Measurements from ENCODE around the gene STAT6. TPM values are rescaled to one million over a fixed set of nuclear protein-coding genes. Genes with fewer than 3 reads are reported as not detected.

Gene STAT6
- polyA plus RNA-seq, 1 donor (not counting 4 experiments of a cell fraction or from before 2014, with no cell fraction given): 113 TPM

GRCh38 chr12:57087691-57088353, 23.3 kb downstream of the STAT6 start:
- no peak for FAIRE-seq
- H3K9me1 ChIP-seq (ENCODE audit: control insufficient read depth, extremely low read depth, insufficient read depth, low read length): no peaks in the 10 kb centered on the region
- dilution Hi-C loops (cut with MboI; ENCODE audit: extremely low pct_ligation_motif_present, low sequenced_read_pairs): no loop called here
- peak overlapping the region; percentile 90 for H3K27ac ChIP-seq (ENCODE audit: control insufficient read depth, insufficient read depth, low read length)
- no peak for DNase-seq (ENCODE audit: low read depth, low spot score)
- H3K4me2 ChIP-seq (ENCODE audit: control insufficient read depth, extremely low read depth, insufficient read depth, low read depth, low read length): peak overlapping the region; percentile 87
- peak overlapping the region; percentile 49 for H2AFZ ChIP-seq (ENCODE audit: control insufficient read depth, low read length)
- H3K4me3 ChIP-seq (ENCODE audit: control insufficient read depth in 2 of 3, extremely low read depth in 1 of 3, insufficient read depth in 2 of 3, low read depth in 1 of 3, low read length in 3 of 3): peak overlapping the region; percentile 55 to 82 (median 72)
- H3K9me3 ChIP-seq (ENCODE audit: control insufficient read depth, low read depth, low read length): no peaks in the 10 kb centered on the region
- H3K9ac ChIP-seq (ENCODE audit: control insufficient read depth, extremely low read depth, insufficient read depth, low read length): peak overlapping the region; percentile 90
- no peaks in the 10 kb centered on the region for H3K27me3 ChIP-seq (ENCODE audit: control insufficient read depth, extremely low read depth, insufficient read depth, low read length)
- peaks cover 18% of the 10 kb centered on the region for H3K79me2 ChIP-seq (ENCODE audit: control insufficient read depth, insufficient read depth, low read length)
- peaks cover 5 to 9% of the 10 kb centered on the region in 2 experiments for H3K36me3 ChIP-seq (ENCODE audit: control insufficient read depth in 2 of 2, extremely low read depth in 1 of 2, insufficient read depth in 2 of 2, low read length in 2 of 2)
- TF ChIP-seq CTCF (optimal IDR thresholded peaks at IDR 0.05 in 1 of 3, IDR thresholded peaks at IDR 0.05 in 1 of 3, conservative IDR thresholded peaks at IDR 0.05 in 1 of 3; ENCODE audit: extremely low read depth in 1 of 3, insufficient read depth in 2 of 3, low read length in 3 of 3) (no peak), EZH2 (IDR thresholded peaks at IDR 0.05; ENCODE audit: low read length) (no peak)
- H4K20me1 ChIP-seq (ENCODE audit: control insufficient read depth, extremely low read depth, insufficient read depth, low read length): peaks cover 4% of the 10 kb centered on the region
- peaks cover 32% of the 10 kb centered on the region for H3K4me1 ChIP-seq (ENCODE audit: control insufficient read depth, extremely low read depth, insufficient read depth, low read length)

- no peak for DNase-seq (ENCODE audit: low read depth, low spot score)
- Histone ChIP-seq H3K27ac (ENCODE audit: control insufficient read depth, insufficient read depth, low read length) (peak overlapping the region; percentile 95), H3K79me2 (ENCODE audit: control insufficient read depth, insufficient read depth, low read length) (peaks cover 18% of the 10 kb centered on the region), H3K4me3 (ENCODE audit: control insufficient read depth in 2 of 3, extremely low read depth in 1 of 3, insufficient read depth in 2 of 3, low read depth in 1 of 3, low read length in 3 of 3) (peak overlapping the region; percentile 55 to 83 (median 82)), H2AFZ (ENCODE audit: control insufficient read depth, low read length) (peak overlapping the region; percentile 39), H3K36me3 (ENCODE audit: control insufficient read depth in 2 of 2, extremely low read depth in 1 of 2, insufficient read depth in 2 of 2, low read length in 2 of 2) (peaks cover 0 to 2% of the 10 kb centered on the region in 2 experiments), H3K4me2 (ENCODE audit: control insufficient read depth, extremely low read depth, insufficient read depth, low read depth, low read length) (peak overlapping the region; percentile 97), H3K9me3 (ENCODE audit: control insufficient read depth, low read depth, low read length) (no peaks in the 10 kb centered on the region), H3K4me1 (ENCODE audit: control insufficient read depth, extremely low read depth, insufficient read depth, low read length) (peaks cover 32% of the 10 kb centered on the region), H3K9me1 (ENCODE audit: control insufficient read depth, extremely low read depth, insufficient read depth, low read length) (no peaks in the 10 kb centered on the region), H3K9ac (ENCODE audit: control insufficient read depth, extremely low read depth, insufficient read depth, low read length) (peak overlapping the region; percentile 91), H4K20me1 (ENCODE audit: control insufficient read depth, extremely low read depth, insufficient read depth, low read length) (peaks cover 4% of the 10 kb centered on the region), H3K27me3 (ENCODE audit: control insufficient read depth, extremely low read depth, insufficient read depth, low read length) (no peaks in the 10 kb centered on the region)
- no peak for FAIRE-seq
- TF ChIP-seq CTCF (optimal IDR thresholded peaks at IDR 0.05 in 1 of 3, IDR thresholded peaks at IDR 0.05 in 1 of 3, conservative IDR thresholded peaks at IDR 0.05 in 1 of 3; ENCODE audit: extremely low read depth in 1 of 3, insufficient read depth in 2 of 3, low read length in 3 of 3) (no peak), EZH2 (IDR thresholded peaks at IDR 0.05; ENCODE audit: low read length) (no peak)
- dilution Hi-C loops (cut with MboI; ENCODE audit: extremely low pct_ligation_motif_present, low sequenced_read_pairs): no loop called here
Observed at GRCh38 chr12:57087010-57087690, 24.0 kb downstream of the STAT6 start.

All from keratinocyte (primary cell).